ENCODE data around the gene TFAM.

The TFAM gene

GRCh38 chr10:58358947-58359346 is 26.3 kb upstream of the TFAM start:
- H3K4me1 ChIP-seq (ENCODE audit: control insufficient read depth, insufficient read depth, low read depth, low read length): no peaks in the 10 kb centered on the region
- no peak overlapping the region for H3K9ac ChIP-seq (ENCODE audit: low read length)
- no peaks in the 10 kb centered on the region for H3K27me3 ChIP-seq (ENCODE audit: control insufficient read depth in 1 of 2, insufficient read depth in 1 of 2, low read length in 2 of 2)
- no peak for DNase-seq
- H3K27ac ChIP-seq (ENCODE audit: low read length, poor library complexity, severe bottlenecking): no peak overlapping the region
- peaks cover 0 to 23% of the 10 kb centered on the region in 2 experiments for H3K36me3 ChIP-seq (ENCODE audit: control insufficient read depth in 1 of 2, insufficient read depth in 2 of 2, low read depth in 1 of 2, low read length in 2 of 2)
- H3K9me3 ChIP-seq (ENCODE audit: control insufficient read depth, low read length): no peaks in the 10 kb centered on the region
- no peak overlapping the region for H2BK15ac ChIP-seq (ENCODE audit: low read depth, poor library complexity, severe bottlenecking)
- H2AFZ ChIP-seq (ENCODE audit: low read depth, low read length): no peak overlapping the region
- H3K4me2 ChIP-seq (ENCODE audit: low read length, poor library complexity, severe bottlenecking): no peak overlapping the region
- WGBS: no CpG with 5 or more reads among the region's 1 CpG
- H3K18ac ChIP-seq (ENCODE audit: low read depth in 1 of 2, low read length in 2 of 2): no peak overlapping the region
- H4K91ac ChIP-seq (ENCODE audit: low read length): no peak overlapping the region
- H2AK5ac ChIP-seq (ENCODE audit: low read length, severe bottlenecking): no peak overlapping the region
- H3K14ac ChIP-seq (ENCODE audit: low read length in 2 of 2): no peak overlapping the region
- peaks cover 7% of the 10 kb centered on the region for H3K79me1 ChIP-seq (replicated peaks; ENCODE audit: low read length, poor library complexity, severe bottlenecking)
- no peak overlapping the region for H3K4me3 ChIP-seq (ENCODE audit: insufficient read depth in 1 of 2, low read depth in 1 of 2, low read length in 2 of 2)
- no peak overlapping the region for H2BK120ac ChIP-seq (ENCODE audit: low read depth, low read length)
- no peak overlapping the region for H3K23ac ChIP-seq (ENCODE audit: low read length in 2 of 2)
- no peak overlapping the region for H2BK12ac ChIP-seq (ENCODE audit: low read length in 2 of 2)
- H2BK5ac ChIP-seq (ENCODE audit: low read depth, low read length, poor library complexity, severe bottlenecking): no peak overlapping the region
- H4K8ac ChIP-seq (ENCODE audit: low read length): no peak overlapping the region
- no peak overlapping the region for H3K4ac ChIP-seq (ENCODE audit: low read depth in 1 of 2, low read length in 2 of 2)

- Histone ChIP-seq H3K27me3 (ENCODE audit: control insufficient read depth in 1 of 2, insufficient read depth in 1 of 2, low read length in 2 of 2) (no peaks in the 10 kb centered on the region), H2BK5ac (ENCODE audit: low read depth, low read length, poor library complexity, severe bottlenecking) (no peak overlapping the region), H3K36me3 (ENCODE audit: control insufficient read depth in 1 of 2, insufficient read depth in 2 of 2, low read depth in 1 of 2, low read length in 2 of 2) (peaks cover 0 to 29% of the 10 kb centered on the region in 2 experiments), H3K4me1 (ENCODE audit: control insufficient read depth, insufficient read depth, low read depth, low read length) (no peaks in the 10 kb centered on the region), H2AFZ (ENCODE audit: low read depth, low read length) (no peak overlapping the region), H3K14ac (ENCODE audit: low read length in 2 of 2) (no peak overlapping the region), H3K23ac (ENCODE audit: low read length in 2 of 2) (no peak overlapping the region), H3K79me1 (replicated peaks; ENCODE audit: low read length, poor library complexity, severe bottlenecking) (peaks cover 7% of the 10 kb centered on the region), H3K4me3 (ENCODE audit: insufficient read depth in 1 of 2, low read depth in 1 of 2, low read length in 2 of 2) (no peak overlapping the region), H2BK120ac (ENCODE audit: low read depth, low read length) (no peak overlapping the region), H3K18ac (ENCODE audit: low read depth in 1 of 2, low read length in 2 of 2) (no peak overlapping the region), H3K27ac (ENCODE audit: low read length, poor library complexity, severe bottlenecking) (no peak overlapping the region), H4K8ac (ENCODE audit: low read length) (no peak overlapping the region), H3K9me3 (ENCODE audit: control insufficient read depth, low read length) (no peaks in the 10 kb centered on the region), H4K91ac (ENCODE audit: low read length) (no peak overlapping the region), H2AK5ac (ENCODE audit: low read length, severe bottlenecking) (no peak overlapping the region), H3K9ac (ENCODE audit: low read length) (no peak overlapping the region), H2BK12ac (ENCODE audit: low read length in 2 of 2) (no peak overlapping the region), H3K4me2 (ENCODE audit: low read length, poor library complexity, severe bottlenecking) (no peak overlapping the region), H2BK15ac (ENCODE audit: low read depth, poor library complexity, severe bottlenecking) (no peak overlapping the region), H3K4ac (ENCODE audit: low read depth in 1 of 2, low read length in 2 of 2) (no peak overlapping the region)
- WGBS: 100% methylated on average over 2 of the region's 3 CpGs
- no peak for DNase-seq
Measured at GRCh38 chr10:58359541-58359940, 25.7 kb upstream of the TFAM start.

- DNase-seq: no peak
- WGBS: 90% methylated on average over 7 of the region's 9 CpGs
- no peaks in the 10 kb centered on the region for H3K4me1 ChIP-seq (ENCODE audit: control insufficient read depth, insufficient read depth, low read depth, low read length)
Measured at GRCh38 chr10:58360412-58361004, 24.7 kb upstream of the TFAM start.

GRCh38 chr10:58361353-58361752 is 23.9 kb upstream of the TFAM start:
- Histone ChIP-seq H4K8ac (ENCODE audit: low read length) (no peak overlapping the region), H3K27me3 (ENCODE audit: control insufficient read depth in 1 of 2, insufficient read depth in 1 of 2, low read length in 2 of 2) (no peaks in the 10 kb centered on the region), H2BK15ac (ENCODE audit: low read depth, poor library complexity, severe bottlenecking) (no peak overlapping the region), H3K79me1 (replicated peaks; ENCODE audit: low read length, poor library complexity, severe bottlenecking) (peaks cover 7% of the 10 kb centered on the region), H3K4me2 (ENCODE audit: low read length, poor library complexity, severe bottlenecking) (no peak overlapping the region), H3K18ac (ENCODE audit: low read depth in 1 of 2, low read length in 2 of 2) (no peak overlapping the region), H3K23ac (ENCODE audit: low read length in 2 of 2) (no peak overlapping the region), H3K4me1 (ENCODE audit: control insufficient read depth, insufficient read depth, low read depth, low read length) (no peaks in the 10 kb centered on the region), H2AFZ (ENCODE audit: low read depth, low read length) (no peak overlapping the region), H3K36me3 (ENCODE audit: control insufficient read depth in 1 of 2, insufficient read depth in 2 of 2, low read depth in 1 of 2, low read length in 2 of 2) (peaks cover 0 to 46% of the 10 kb centered on the region in 2 experiments), H3K14ac (ENCODE audit: low read length in 2 of 2) (no peak overlapping the region), H2BK120ac (ENCODE audit: low read depth, low read length) (no peak overlapping the region), H2BK12ac (ENCODE audit: low read length in 2 of 2) (no peak overlapping the region), H3K4me3 (ENCODE audit: insufficient read depth in 1 of 2, low read depth in 1 of 2, low read length in 2 of 2) (no peak overlapping the region), H3K27ac (ENCODE audit: low read length, poor library complexity, severe bottlenecking) (no peak overlapping the region), H3K4ac (ENCODE audit: low read depth in 1 of 2, low read length in 2 of 2) (no peak overlapping the region), H3K9ac (ENCODE audit: low read length) (no peak overlapping the region), H3K9me3 (ENCODE audit: control insufficient read depth, low read length) (no peaks in the 10 kb centered on the region), H2AK5ac (ENCODE audit: low read length, severe bottlenecking) (no peak overlapping the region), H4K91ac (ENCODE audit: low read length) (no peak overlapping the region), H2BK5ac (ENCODE audit: low read depth, low read length, poor library complexity, severe bottlenecking) (no peak overlapping the region)
- no peak for DNase-seq
- 100% methylated on average over 2 of the region's 2 CpGs for WGBS

More at GRCh38 chr10:58360412-58361004, 24.7 kb upstream of the TFAM start:
- Histone ChIP-seq H4K91ac (ENCODE audit: low read length) (no peak overlapping the region), H3K27me3 (ENCODE audit: control insufficient read depth in 1 of 2, insufficient read depth in 1 of 2, low read length in 2 of 2) (no peaks in the 10 kb centered on the region), H3K4me3 (ENCODE audit: insufficient read depth in 1 of 2, low read depth in 1 of 2, low read length in 2 of 2) (no peak overlapping the region), H2AFZ (ENCODE audit: low read depth, low read length) (no peak overlapping the region), H3K18ac (ENCODE audit: low read depth in 1 of 2, low read length in 2 of 2) (no peak overlapping the region), H2BK12ac (ENCODE audit: low read length in 2 of 2) (no peak overlapping the region), H3K14ac (ENCODE audit: low read length in 2 of 2) (no peak overlapping the region), H3K79me1 (replicated peaks; ENCODE audit: low read length, poor library complexity, severe bottlenecking) (peaks cover 7% of the 10 kb centered on the region), H3K4ac (ENCODE audit: low read depth in 1 of 2, low read length in 2 of 2) (no peak overlapping the region), H2BK120ac (ENCODE audit: low read depth, low read length) (no peak overlapping the region), H2AK5ac (ENCODE audit: low read length, severe bottlenecking) (no peak overlapping the region), H3K4me2 (ENCODE audit: low read length, poor library complexity, severe bottlenecking) (no peak overlapping the region), H3K27ac (ENCODE audit: low read length, poor library complexity, severe bottlenecking) (no peak overlapping the region), H3K36me3 (ENCODE audit: control insufficient read depth in 1 of 2, insufficient read depth in 2 of 2, low read depth in 1 of 2, low read length in 2 of 2) (peaks cover 0 to 38% of the 10 kb centered on the region in 2 experiments), H3K23ac (ENCODE audit: low read length in 2 of 2) (no peak overlapping the region), H2BK5ac (ENCODE audit: low read depth, low read length, poor library complexity, severe bottlenecking) (no peak overlapping the region), H3K9me3 (ENCODE audit: control insufficient read depth, low read length) (no peaks in the 10 kb centered on the region), H4K8ac (ENCODE audit: low read length) (no peak overlapping the region), H3K9ac (ENCODE audit: low read length) (no peak overlapping the region), H2BK15ac (ENCODE audit: low read depth, poor library complexity, severe bottlenecking) (no peak overlapping the region)
